ENCODE results near the gene MGAT5B. TPM values are rescaled to one million over a fixed set of nuclear protein-coding genes. Genes with fewer than 3 reads are reported as not detected.

The MGAT5B gene
- total and polyA plus RNA-seq, 10 donors = 0.02 to 2.0 (median 0.75) TPM

GRCh38 chr17:76885894-76886290 is 17.7 kb downstream of the MGAT5B start:
- H3K27ac ChIP-seq = no peak overlapping the region
- no peaks in the 10 kb centered on the region for H3K9me3 ChIP-seq
- no peaks in the 10 kb centered on the region for H3K36me3 ChIP-seq
- H3K27me3 ChIP-seq (replicated peaks in 1 of 7) = peaks cover 0 to 9% (median 0%) of the 10 kb centered on the region in 7 donors
- intact Hi-C loops (cut with DNase I; ENCODE audit: low total_unique reads) = no loop called here
- H3K4me3 ChIP-seq = no peak overlapping the region
- no peak for TF ChIP-seq POLR2AphosphoS5 (IDR thresholded peaks at IDR 0.05)
- TF ChIP-seq POLR2A (IDR thresholded peaks at IDR 0.05) = no peak
- TF ChIP-seq CTCF (IDR thresholded peaks at IDR 0.05 in 8 of 11, conservative IDR thresholded peaks at IDR 0.05 in 3 of 11) = no peak
- H3K4me1 ChIP-seq = peaks cover 0 to 9% (median 0%) of the 10 kb centered on the region in 6 donors
- WGBS, 5 donors = 70 to 87% (median 80%) methylated on average over 5 of the region's 5 CpGs
- DNase-seq = no peak

- WGBS, 5 donors = 85 to 90% (median 87%) methylated on average over 4 to 5 of the region's 5 CpGs
- intact Hi-C loops (cut with DNase I; ENCODE audit: low total_unique reads) = no loop called here
- peaks cover 0 to 3% (median 0%) of the 10 kb centered on the region in 8 donors for H3K9me3 ChIP-seq
- H3K36me3 ChIP-seq = no peaks in the 10 kb centered on the region
- H3K4me3 ChIP-seq = no peak overlapping the region
- H3K27me3 ChIP-seq (replicated peaks in 1 of 7) = peaks cover 0 to 9% (median 0%) of the 10 kb centered on the region in 7 donors
- H3K4me1 ChIP-seq = peaks cover 0 to 9% (median 0%) of the 10 kb centered on the region in 6 donors
- no peak for TF ChIP-seq POLR2A (IDR thresholded peaks at IDR 0.05)
- peak; percentile 36 for DNase-seq
- no peak overlapping the region for H3K27ac ChIP-seq
Measured at GRCh38 chr17:76886395-76886794, 18.2 kb downstream of the MGAT5B start.

GRCh38 chr17:76887802-76888201 is 19.6 kb downstream of the MGAT5B start:
- TF ChIP-seq CTCF (IDR thresholded peaks at IDR 0.05 in 8 of 11, conservative IDR thresholded peaks at IDR 0.05 in 3 of 11) = no peak
- TF ChIP-seq POLR2AphosphoS5 (IDR thresholded peaks at IDR 0.05) = no peak
- no peak for TF ChIP-seq POLR2A (IDR thresholded peaks at IDR 0.05)
- H3K4me1 ChIP-seq = peaks cover 0 to 9% (median 0%) of the 10 kb centered on the region in 6 donors
- H3K4me3 ChIP-seq = no peak overlapping the region
- intact Hi-C loops (cut with DNase I; ENCODE audit: low total_unique reads) = no loop called here
- H3K27ac ChIP-seq = no peak overlapping the region
- peaks cover 0 to 9% (median 0%) of the 10 kb centered on the region in 7 donors for H3K27me3 ChIP-seq (replicated peaks in 1 of 7)
- no peak for DNase-seq
- no peaks in the 10 kb centered on the region for H3K36me3 ChIP-seq
- H3K9me3 ChIP-seq = peaks cover 0 to 3% (median 0%) of the 10 kb centered on the region in 8 donors
- 79 to 87% (median 83%) methylated on average over 6 of the region's 6 CpGs for WGBS, 5 donors

- DNase-seq = peak; percentile 44
- Histone ChIP-seq H3K27ac (no peak overlapping the region), H3K4me1 (peaks cover 0 to 9% (median 0%) of the 10 kb centered on the region in 6 donors), H3K36me3 (no peaks in the 10 kb centered on the region), H3K27me3 (replicated peaks in 1 of 7) (peaks cover 0 to 9% (median 0%) of the 10 kb centered on the region in 7 donors), H3K4me3 (no peak overlapping the region), H3K9me3 (peaks cover 0 to 3% (median 0%) of the 10 kb centered on the region in 8 donors)
- 73 to 83% (median 79%) methylated on average over 10 to 14 of the region's 14 CpGs for WGBS, 5 donors
- TF ChIP-seq POLR2A (IDR thresholded peaks at IDR 0.05) (no peak), CTCF (IDR thresholded peaks at IDR 0.05 in 8 of 11, conservative IDR thresholded peaks at IDR 0.05 in 3 of 11) (no peak), POLR2AphosphoS5 (IDR thresholded peaks at IDR 0.05) (no peak)
- intact Hi-C loops (cut with DNase I; ENCODE audit: low total_unique reads) = no loop called here
Measured at GRCh38 chr17:76888661-76889060, 20.5 kb downstream of the MGAT5B start.
